Measurements from ENCODE around the gene CPNE9. TPM values are rescaled to one million over a fixed set of nuclear protein-coding genes. Genes with fewer than 3 reads are reported as not detected.

CPNE9 gene
- total and polyA plus RNA-seq, 2 experiments from 2014 or later = 7.0 to 8.8 TPM

DNA sequence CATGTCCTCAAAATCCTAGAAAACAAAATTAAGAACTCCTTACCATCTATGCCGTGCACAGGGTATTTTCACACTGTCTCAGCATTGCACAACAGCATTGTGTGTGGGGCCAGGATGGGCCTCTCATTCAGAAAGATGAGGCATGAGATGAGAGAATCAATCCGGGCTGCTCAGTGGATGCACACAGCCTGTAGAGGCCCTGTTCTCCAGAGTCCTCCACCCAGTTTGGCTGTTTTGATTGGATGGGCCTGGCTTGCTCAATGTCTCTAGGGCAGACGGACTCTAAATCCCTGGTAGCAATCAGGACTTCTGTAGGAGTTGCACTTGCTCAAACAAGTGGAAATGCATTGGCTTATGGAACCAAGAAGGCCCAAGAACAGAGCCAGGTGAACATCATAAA, 20.2 kb upstream of the CPNE9 start:
- DNase-seq (ENCODE audit: low spot score) (no peak), ATAC-seq (no peak)
- Histone ChIP-seq H3K79me2 (replicated peaks; ENCODE audit: insufficient read depth) (no peaks in the 10 kb centered on the region), H3K4me1 (ENCODE audit: insufficient read depth) (no peaks in the 10 kb centered on the region), H3K27ac (ENCODE audit: low read depth) (no peak overlapping the region), H3K9me2 (ENCODE audit: insufficient read depth) (no peaks in the 10 kb centered on the region), H3K36me3 (ENCODE audit: insufficient read depth) (peaks cover 5% of the 10 kb centered on the region; the same call in 1 of the 2 replicates), H3F3A (replicated peaks; ENCODE audit: low read depth) (no peaks in the 10 kb centered on the region), H2AFZ (no peak overlapping the region), H4K20me1 (replicated peaks; ENCODE audit: insufficient read depth) (no peaks in the 10 kb centered on the region; the same call in 1 of the 2 replicates), H3K27me3 (ENCODE audit: insufficient read depth) (no peaks in the 10 kb centered on the region), H3K4me2 (no peak overlapping the region), H3K4me3 (no peak overlapping the region)
- TF ChIP-seq, protein P1, sequence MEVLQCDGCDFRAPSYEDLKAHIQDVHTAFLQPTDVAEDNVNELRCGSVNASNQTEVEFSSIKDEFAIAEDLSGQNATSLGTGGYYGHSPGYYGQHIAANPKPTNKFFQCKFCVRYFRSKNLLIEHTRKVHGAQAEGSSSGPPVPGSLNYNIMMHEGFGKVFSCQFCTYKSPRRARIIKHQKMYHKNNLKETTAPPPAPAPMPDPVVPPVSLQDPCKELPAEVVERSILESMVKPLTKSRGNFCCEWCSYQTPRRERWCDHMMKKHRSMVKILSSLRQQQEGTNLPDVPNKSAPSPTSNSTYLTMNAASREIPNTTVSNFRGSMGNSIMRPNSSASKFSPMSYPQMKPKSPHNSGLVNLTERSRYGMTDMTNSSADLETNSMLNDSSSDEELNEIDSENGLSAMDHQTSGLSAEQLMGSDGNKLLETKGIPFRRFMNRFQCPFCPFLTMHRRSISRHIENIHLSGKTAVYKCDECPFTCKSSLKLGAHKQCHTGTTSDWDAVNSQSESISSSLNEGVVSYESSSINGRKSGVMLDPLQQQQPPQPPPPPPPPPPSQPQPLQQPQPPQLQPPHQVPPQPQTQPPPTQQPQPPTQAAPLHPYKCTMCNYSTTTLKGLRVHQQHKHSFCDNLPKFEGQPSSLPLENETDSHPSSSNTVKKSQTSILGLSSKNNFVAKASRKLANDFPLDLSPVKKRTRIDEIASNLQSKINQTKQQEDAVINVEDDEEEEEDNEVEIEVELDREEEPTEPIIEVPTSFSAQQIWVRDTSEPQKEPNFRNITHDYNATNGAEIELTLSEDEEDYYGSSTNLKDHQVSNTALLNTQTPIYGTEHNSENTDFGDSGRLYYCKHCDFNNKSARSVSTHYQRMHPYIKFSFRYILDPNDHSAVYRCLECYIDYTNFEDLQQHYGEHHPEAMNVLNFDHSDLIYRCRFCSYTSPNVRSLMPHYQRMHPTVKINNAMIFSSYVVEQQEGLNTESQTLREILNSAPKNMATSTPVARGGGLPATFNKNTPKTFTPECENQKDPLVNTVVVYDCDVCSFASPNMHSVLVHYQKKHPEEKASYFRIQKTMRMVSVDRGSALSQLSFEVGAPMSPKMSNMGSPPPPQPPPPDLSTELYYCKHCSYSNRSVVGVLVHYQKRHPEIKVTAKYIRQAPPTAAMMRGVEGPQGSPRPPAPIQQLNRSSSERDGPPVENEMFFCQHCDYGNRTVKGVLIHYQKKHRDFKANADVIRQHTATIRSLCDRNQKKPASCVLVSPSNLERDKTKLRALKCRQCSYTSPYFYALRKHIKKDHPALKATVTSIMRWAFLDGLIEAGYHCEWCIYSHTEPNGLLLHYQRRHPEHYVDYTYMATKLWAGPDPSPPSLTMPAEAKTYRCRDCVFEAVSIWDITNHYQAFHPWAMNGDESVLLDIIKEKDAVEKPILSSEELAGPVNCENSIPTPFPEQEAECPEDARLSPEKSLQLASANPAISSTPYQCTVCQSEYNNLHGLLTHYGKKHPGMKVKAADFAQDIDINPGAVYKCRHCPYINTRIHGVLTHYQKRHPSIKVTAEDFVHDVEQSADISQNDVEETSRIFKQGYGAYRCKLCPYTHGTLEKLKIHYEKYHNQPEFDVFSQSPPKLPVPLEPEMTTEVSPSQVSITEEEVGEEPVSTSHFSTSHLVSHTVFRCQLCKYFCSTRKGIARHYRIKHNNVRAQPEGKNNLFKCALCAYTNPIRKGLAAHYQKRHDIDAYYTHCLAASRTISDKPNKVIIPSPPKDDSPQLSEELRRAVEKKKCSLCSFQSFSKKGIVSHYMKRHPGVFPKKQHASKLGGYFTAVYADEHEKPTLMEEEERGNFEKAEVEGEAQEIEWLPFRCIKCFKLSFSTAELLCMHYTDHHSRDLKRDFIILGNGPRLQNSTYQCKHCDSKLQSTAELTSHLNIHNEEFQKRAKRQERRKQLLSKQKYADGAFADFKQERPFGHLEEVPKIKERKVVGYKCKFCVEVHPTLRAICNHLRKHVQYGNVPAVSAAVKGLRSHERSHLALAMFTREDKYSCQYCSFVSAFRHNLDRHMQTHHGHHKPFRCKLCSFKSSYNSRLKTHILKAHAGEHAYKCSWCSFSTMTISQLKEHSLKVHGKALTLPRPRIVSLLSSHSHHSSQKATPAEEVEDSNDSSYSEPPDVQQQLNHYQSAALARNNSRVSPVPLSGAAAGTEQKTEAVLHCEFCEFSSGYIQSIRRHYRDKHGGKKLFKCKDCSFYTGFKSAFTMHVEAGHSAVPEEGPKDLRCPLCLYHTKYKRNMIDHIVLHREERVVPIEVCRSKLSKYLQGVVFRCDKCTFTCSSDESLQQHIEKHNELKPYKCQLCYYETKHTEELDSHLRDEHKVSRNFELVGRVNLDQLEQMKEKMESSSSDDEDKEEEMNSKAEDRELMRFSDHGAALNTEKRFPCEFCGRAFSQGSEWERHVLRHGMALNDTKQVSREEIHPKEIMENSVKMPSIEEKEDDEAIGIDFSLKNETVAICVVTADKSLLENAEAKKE (CRISPR knock-in tag; IDR thresholded peaks at IDR 0.05) = no peak
- TF ChIP-seq, protein P2, sequence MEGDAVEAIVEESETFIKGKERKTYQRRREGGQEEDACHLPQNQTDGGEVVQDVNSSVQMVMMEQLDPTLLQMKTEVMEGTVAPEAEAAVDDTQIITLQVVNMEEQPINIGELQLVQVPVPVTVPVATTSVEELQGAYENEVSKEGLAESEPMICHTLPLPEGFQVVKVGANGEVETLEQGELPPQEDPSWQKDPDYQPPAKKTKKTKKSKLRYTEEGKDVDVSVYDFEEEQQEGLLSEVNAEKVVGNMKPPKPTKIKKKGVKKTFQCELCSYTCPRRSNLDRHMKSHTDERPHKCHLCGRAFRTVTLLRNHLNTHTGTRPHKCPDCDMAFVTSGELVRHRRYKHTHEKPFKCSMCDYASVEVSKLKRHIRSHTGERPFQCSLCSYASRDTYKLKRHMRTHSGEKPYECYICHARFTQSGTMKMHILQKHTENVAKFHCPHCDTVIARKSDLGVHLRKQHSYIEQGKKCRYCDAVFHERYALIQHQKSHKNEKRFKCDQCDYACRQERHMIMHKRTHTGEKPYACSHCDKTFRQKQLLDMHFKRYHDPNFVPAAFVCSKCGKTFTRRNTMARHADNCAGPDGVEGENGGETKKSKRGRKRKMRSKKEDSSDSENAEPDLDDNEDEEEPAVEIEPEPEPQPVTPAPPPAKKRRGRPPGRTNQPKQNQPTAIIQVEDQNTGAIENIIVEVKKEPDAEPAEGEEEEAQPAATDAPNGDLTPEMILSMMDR (conservative IDR thresholded peaks at IDR 0.05; ENCODE audit: low read depth in 2 of 2) = no peak
- TF ChIP-seq, protein P3, sequence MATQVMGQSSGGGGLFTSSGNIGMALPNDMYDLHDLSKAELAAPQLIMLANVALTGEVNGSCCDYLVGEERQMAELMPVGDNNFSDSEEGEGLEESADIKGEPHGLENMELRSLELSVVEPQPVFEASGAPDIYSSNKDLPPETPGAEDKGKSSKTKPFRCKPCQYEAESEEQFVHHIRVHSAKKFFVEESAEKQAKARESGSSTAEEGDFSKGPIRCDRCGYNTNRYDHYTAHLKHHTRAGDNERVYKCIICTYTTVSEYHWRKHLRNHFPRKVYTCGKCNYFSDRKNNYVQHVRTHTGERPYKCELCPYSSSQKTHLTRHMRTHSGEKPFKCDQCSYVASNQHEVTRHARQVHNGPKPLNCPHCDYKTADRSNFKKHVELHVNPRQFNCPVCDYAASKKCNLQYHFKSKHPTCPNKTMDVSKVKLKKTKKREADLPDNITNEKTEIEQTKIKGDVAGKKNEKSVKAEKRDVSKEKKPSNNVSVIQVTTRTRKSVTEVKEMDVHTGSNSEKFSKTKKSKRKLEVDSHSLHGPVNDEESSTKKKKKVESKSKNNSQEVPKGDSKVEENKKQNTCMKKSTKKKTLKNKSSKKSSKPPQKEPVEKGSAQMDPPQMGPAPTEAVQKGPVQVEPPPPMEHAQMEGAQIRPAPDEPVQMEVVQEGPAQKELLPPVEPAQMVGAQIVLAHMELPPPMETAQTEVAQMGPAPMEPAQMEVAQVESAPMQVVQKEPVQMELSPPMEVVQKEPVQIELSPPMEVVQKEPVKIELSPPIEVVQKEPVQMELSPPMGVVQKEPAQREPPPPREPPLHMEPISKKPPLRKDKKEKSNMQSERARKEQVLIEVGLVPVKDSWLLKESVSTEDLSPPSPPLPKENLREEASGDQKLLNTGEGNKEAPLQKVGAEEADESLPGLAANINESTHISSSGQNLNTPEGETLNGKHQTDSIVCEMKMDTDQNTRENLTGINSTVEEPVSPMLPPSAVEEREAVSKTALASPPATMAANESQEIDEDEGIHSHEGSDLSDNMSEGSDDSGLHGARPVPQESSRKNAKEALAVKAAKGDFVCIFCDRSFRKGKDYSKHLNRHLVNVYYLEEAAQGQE (IDR thresholded peaks at IDR 0.05; ENCODE audit: unreplicated experiment) = no peak
- TF ChIP-seq ZNF114 (CRISPR knock-in tag; IDR thresholded peaks at IDR 0.05) (no peak), EZH2 (IDR thresholded peaks at IDR 0.05; ENCODE audit: low read depth, unreplicated experiment) (no peak)
- TF ChIP-seq, protein P4, sequence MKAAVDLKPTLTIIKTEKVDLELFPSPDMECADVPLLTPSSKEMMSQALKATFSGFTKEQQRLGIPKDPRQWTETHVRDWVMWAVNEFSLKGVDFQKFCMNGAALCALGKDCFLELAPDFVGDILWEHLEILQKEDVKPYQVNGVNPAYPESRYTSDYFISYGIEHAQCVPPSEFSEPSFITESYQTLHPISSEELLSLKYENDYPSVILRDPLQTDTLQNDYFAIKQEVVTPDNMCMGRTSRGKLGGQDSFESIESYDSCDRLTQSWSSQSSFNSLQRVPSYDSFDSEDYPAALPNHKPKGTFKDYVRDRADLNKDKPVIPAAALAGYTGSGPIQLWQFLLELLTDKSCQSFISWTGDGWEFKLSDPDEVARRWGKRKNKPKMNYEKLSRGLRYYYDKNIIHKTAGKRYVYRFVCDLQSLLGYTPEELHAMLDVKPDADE (IDR thresholded peaks at IDR 0.05) = no peak
- peaks cover 55% of the 10 kb centered on the region for H3K36me3 Mint-ChIP-seq (ENCODE audit: low read depth)
- peaks cover 1% of the 10 kb centered on the region for H3K27me3 Mint-ChIP-seq (ENCODE audit: insufficient read depth, low read depth, poor library complexity)
- no peaks in the 10 kb centered on the region; the same call in 2 of the 3 replicates for H3K9me3 Mint-ChIP-seq
- no peaks in the 10 kb centered on the region; the same call in 2 of the 3 replicates for H3K4me1 Mint-ChIP-seq
- no peak overlapping the region for H3K4me3 Mint-ChIP-seq
- H3K27ac Mint-ChIP-seq = no peak overlapping the region
